HT1080 (cell line): ENCODE measurements around the gene MDM4. TPM values are rescaled to one million over a fixed set of nuclear protein-coding genes. Genes with fewer than 3 reads are reported as not detected.

Experiments used
- DNase-seq: peaks from one replicate; pipeline ENCODE4 v3.0.0-alpha.2; 2015; ENCODE audit warnings: low read depth
- total RNA-seq: library from RNA; depleted of rRNA; stranded (reverse); fragments of >200 nt; shearing (Covaris generic); gene quantifications from 2 replicates; pipeline ENCODE4 v1.2.3, GENCODE V29; 2014

The MDM4 gene
- total RNA-seq, 1 experiment from 2014 or later, result 9.2 TPM

DNA sequence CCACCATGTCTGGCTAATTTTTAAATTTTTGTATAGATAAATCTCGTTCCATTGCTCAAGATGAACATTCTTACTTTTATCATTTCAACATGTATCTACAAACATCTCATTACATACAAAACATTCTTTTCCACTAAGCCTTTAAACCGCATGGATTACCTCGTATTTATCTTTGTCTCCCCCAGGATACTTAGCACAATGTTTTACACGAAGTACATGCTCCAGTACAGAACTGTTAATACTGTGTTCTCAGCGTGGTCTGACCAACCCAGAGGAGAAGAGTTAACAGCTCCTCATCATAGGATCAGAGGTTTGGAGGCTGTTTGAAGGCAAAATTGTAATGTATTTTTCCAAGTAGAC is 29.0 kb upstream of the MDM4 start:
- DNase-seq, result no peak

GRCh38 chr1:204491655-204492054 is 24.6 kb upstream of the MDM4 start:
- DNase-seq, result no peak

GRCh38 chr1:204493145-204493983 is 22.8 kb upstream of the MDM4 start:
- peak; percentile 35 for DNase-seq

GRCh38 chr1:204493984-204494280 is 22.3 kb upstream of the MDM4 start:
- DNase-seq, result peak; percentile 52

- peak; percentile 87 for DNase-seq
Measured at GRCh38 chr1:204494281-204495077, 21.7 kb upstream of the MDM4 start, which contains the start of gene PIK3C2B. TSS of gene PIK3C2B (minus strand) at chr1:204494805. CDS start at chr1:204469802, 25,003 bp downstream.

GRCh38 chr1:204495078-204495753 is 21.0 kb upstream of the MDM4 start:
- no peak for DNase-seq

DNA sequence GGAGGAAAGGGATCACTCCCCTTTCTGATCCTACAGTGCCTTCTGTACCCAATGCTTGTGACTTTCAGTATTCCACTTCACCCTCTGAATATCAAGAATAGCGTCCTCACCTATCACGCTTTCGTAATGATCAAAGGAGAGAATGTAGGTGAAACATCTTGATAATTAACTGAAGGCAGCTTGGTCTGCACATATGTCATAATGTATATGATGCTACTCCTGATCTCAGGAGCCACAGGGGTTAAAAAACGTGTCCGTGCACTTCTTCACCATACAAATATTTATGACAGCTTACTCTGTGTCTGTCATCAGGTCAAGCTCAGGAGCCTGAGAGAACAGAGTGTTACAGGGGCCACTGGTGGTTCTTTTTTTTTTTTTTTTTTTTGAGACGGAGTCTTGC is 20.4 kb upstream of the MDM4 start:
- DNase-seq, result no peak

- DNase-seq, result no peak
Measured at GRCh38 chr1:204498981-204499380, 17.2 kb upstream of the MDM4 start.

DNA sequence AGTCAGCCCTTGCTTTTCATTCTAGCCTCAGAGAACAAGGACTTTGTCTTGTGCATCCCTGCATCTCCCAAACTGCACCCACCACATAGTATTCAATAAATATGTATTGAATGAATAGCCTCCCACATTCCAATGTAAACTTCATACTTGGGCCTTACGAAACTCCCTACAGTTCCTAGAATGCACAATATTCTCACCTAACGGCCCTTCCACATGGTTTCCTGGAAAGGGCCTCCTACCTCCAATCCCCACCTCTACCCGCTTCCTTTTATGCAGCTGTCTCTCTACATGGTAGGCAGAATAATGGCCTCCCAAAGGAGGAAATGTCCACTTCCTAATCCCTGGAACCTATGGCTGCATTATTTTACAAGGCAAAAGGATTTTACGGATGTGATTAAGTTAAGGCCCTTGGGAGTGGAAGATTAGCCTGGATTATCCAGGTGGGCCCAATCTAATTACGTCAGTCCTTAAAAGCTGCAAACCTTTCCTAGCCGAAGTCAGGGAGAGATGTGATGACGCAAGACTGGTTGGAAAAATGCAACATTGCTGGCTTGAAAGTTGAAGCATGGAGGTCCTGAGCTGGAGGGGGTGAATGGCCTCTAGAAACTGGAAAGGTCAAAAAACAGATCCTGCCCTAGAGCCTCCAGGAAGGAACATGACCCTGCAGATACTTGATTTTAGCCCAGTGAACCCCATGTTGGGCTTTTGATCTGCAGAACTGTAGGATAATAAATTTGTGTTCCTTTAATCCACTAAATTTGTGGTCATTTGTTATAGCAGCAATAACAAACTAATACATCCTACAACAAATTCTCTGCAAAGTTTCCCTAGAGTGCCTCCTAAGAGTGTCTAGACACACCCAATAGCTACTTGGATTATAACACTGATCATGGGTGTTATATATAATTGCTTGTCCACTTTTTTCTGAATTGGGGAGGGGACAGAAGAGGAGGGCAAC is 16.4 kb upstream of the MDM4 start:
- no peak for DNase-seq

DNA sequence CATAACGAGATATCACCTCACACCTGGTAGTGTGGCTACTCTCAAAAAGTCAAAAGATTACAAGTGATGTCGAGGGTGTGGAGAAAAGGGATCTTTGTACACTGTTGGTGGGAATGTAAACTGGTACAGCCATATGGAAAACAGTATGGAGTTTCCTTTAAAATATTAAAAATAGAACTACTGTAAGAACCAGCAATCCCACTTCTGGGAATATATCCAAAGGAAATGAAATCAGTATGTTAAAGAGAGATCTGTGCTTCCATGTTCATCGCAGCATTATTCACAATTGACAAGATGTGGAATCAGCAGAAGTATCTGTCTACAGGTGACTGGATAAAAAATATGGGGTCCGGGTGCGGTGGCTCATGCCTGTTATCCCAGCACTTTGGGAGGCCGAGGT is 14.0 kb upstream of the MDM4 start:
- DNase-seq, result no peak

GRCh38 chr1:204503122-204503912 is 12.9 kb upstream of the MDM4 start:
- DNase-seq, result peak; percentile 62

DNA sequence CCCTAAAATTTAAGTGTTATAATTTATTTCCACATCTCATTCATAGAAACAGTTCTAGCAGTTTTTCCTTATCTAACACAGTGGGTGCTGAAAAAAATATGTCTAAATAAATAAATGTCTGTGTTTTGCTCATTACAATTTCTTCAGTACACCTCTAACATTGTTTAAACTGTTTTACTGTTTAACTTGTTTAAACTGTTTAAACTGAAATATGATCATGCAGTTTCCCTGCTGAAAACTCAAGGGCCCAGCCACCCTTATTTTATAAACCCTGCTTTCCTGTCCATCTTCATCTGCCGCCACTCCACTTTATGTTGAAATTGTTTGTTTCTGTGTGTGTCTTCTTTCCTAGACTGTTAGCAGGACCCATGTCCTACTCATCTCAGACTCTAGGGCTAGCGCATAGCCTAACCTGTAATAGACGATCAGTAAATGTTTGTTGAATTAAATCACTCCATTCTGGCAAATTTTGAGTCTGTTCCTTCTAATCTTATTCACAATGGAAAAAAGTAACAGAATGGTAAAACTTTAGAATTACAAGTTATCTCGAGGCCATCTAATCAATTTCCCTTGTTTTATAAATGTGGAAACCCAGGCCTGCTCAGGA is 12.2 kb upstream of the MDM4 start:
- no peak for DNase-seq

DNA sequence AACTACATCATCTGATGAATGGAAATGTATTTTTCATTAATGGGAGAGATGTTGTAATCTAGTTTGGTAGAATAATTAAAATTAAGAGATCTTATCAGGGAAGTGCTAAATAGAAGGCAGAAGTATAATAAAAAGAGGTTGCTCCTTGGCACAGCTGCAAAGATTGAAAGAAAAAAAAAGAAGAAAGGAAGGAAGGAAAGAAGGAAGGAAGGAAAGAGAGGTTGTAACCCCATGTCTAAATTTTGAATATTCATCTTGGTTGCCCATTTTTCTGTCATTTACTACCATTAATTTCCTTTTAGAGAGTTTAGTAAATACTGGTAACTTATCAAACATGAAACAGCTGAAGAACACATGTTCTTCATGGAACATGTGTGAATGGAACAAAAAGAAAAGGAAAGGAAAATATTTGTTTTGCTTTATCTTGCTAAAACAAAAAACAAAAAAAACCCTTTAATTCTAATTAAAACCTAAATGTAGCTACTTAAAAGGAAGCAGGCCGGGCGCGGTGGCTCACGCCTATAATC is 10.5 kb upstream of the MDM4 start:
- no peak for DNase-seq

DNA sequence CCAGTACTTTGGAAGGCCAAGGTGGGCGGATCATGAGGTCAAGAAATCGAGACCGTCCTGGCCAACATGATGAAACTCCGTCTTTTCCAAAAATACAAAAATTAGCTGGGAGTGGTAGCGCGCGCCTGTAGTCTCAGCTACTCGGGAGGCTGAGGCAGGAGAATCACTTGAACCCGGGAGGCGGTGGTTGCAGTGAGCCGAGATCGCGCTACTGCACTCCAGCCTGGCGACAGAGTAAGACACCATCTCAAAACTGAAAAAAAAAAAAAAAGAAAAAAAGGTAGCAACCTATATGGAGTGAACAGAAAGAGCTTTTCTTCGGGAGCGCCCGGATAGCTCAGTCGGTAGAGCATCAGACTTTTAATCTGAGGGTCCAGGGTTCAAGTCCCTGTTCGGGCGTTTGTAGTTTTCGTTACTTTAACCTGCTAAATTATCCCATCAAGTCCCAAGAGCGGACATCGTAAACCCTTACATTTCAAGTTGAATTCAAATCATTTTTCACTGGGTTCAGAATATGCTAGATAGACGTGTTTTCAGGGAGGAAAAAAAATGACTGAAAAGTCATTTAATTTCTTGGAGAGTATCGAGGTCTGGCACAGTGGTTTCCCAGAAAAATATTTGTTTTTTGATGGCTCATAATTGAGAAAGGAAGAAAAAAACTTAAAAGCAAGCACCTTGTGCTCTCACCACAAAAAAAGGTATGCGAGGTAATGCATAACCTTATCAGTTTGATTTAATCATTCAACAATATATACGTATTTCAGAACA is 9.8 kb upstream of the MDM4 start:
- peak; percentile 93 for DNase-seq

GRCh38 chr1:204506969-204507316 is 9.3 kb upstream of the MDM4 start:
- peak; percentile 86 for DNase-seq

- peak; percentile 77 for DNase-seq
Measured at GRCh38 chr1:204507317-204508105, 8.7 kb upstream of the MDM4 start.

- no peak for DNase-seq
Measured at GRCh38 chr1:204509186-204509635, 7.0 kb upstream of the MDM4 start.

DNA sequence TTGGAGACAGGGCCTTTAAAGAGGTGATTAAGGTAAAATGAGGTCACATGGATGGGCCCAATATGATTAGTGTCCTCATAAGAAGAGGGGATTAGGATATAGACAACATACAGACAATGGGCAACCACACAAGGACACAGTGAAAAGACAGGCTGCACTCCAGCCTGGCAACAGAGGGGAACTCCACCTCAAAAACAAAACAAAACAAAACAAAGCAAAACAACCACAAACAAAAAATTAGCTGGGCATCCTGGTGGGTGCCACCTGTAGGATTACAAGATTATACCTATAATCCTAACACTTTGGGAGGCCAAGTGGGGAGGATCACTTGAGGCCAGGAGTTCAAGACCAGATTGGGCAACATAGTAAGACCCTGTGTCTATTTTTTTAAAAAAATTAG is 4.8 kb upstream of the MDM4 start:
- DNase-seq, result no peak
